Vagina (tissue), 2 donors: Measurements from ENCODE around the gene ZBTB11. TPM values are rescaled to one million over a fixed set of nuclear protein-coding genes. Genes with fewer than 3 reads are reported as not detected.
"Not testable (repeated sequence)": the region's sequence is repeated elsewhere in the genome, so short reads cannot be mapped to it uniquely, and the experiment has no call there.

Experiments
- DNase-seq, 2 donors: peaks; one replicate each; pipeline ENCODE4 v3.0.0-alpha.2; 2017; ENCODE audit errors: extremely low spot score in 2 of 2
- H3K27ac ChIP-seq: fragments of 200-600 bp; sonication (generic); one replicate; pipeline ENCODE4 v1.5.1; 2019
- H3K27me3 ChIP-seq: fragments of 200-600 bp; sonication (generic); one replicate; pipeline ENCODE4 v1.5.1; 2019
- H3K36me3 ChIP-seq, 2 donors: fragments of 200-600 bp; sonication (generic); one replicate each; pipeline ENCODE4 v1.5.1; 2017 to 2019
- H3K4me1 ChIP-seq: fragments of 200-600 bp; sonication (generic); one replicate; pipeline ENCODE4 v1.5.1; 2019
- H3K4me3 ChIP-seq, 2 donors: fragments of 200-600 bp; sonication (generic); 1 replicate in 1 of 2; 2 replicates in 1 of 2; pipeline ENCODE4 v1.5.1; 2016 to 2019
- H3K9me3 ChIP-seq: fragments of 200-600 bp; sonication (generic); one replicate; pipeline ENCODE4 v1.5.1; 2019
- CTCF ChIP-seq, 3 experiments: fragments of 450-650 bp in 2 of 3; fragments of 200-600 bp in 1 of 3; sonication (generic) in 1 of 3; IDR thresholded peaks; one replicate each; pipeline ENCODE4 v1.5.1; 2017 to 2019; ENCODE audit warnings: antibody characterized with exemption in 3 of 3, mild to moderate bottlenecking in 2 of 3, moderate library complexity in 2 of 3
- POLR2A ChIP-seq, 2 donors: fragments of 450-650 bp; IDR thresholded peaks; one replicate each; pipeline ENCODE4 v1.6.1; 2017; ENCODE audit warnings: antibody characterized with exemption in 2 of 2, mild to moderate bottlenecking in 2 of 2, moderate library complexity in 2 of 2
- POLR2AphosphoS5 ChIP-seq, 2 donors: sonication (generic); formaldehyde crosslinking; IDR thresholded peaks; one replicate each; pipeline ENCODE4 v1.9.0; 2017; ENCODE audit warnings: antibody characterized with exemption in 2 of 2, mild to moderate bottlenecking in 2 of 2, low read depth in 1 of 2; ENCODE audit not compliant: insufficient read depth in 1 of 2
- intact Hi-C: fragments of 100-400 bp; cut with DNase I; formaldehyde crosslinking; loops from one replicate; pipeline ENCODE4 v1.15.1; 2023
- total RNA-seq: library from RNA; depleted of rRNA; stranded (reverse); fragments of >200 nt; gene quantifications from one replicate; pipeline ENCODE4 v1.2.3, GENCODE V29; 2016

The ZBTB11 gene
- total RNA-seq, 1 donor from 2014 or later, result 27.5 TPM

- peak in 1 of 2 donors; percentile 71 for DNase-seq
- H3K27ac ChIP-seq, result no peak overlapping the region
- TF ChIP-seq CTCF (IDR thresholded peaks at IDR 0.05), result no peak
- no peak for TF ChIP-seq POLR2A (IDR thresholded peaks at IDR 0.05)
- no peak for TF ChIP-seq POLR2AphosphoS5 (IDR thresholded peaks at IDR 0.05; ENCODE audit: insufficient read depth in 1 of 2, low read depth in 1 of 2)
- H3K4me3 ChIP-seq, result no peak overlapping the region
- H3K4me1 ChIP-seq, result no peaks in the 10 kb centered on the region
- no peaks in the 10 kb centered on the region for H3K9me3 ChIP-seq
- H3K27me3 ChIP-seq, result no peaks in the 10 kb centered on the region
- intact Hi-C loops, result no loop called here
- no peaks in the 10 kb centered on the region for H3K36me3 ChIP-seq
Measured at GRCh38 chr3:101617478-101617877, 59.5 kb downstream of the ZBTB11 start.

GRCh38 chr3:101615525-101615924, 61.4 kb downstream of the ZBTB11 start:
- no peaks in the 10 kb centered on the region for H3K9me3 ChIP-seq
- peak in 1 of 2 donors; percentile 2 for DNase-seq
- no peaks in the 10 kb centered on the region for H3K4me1 ChIP-seq
- H3K36me3 ChIP-seq, result no peaks in the 10 kb centered on the region
- no peak overlapping the region for H3K27ac ChIP-seq
- no peaks in the 10 kb centered on the region for H3K27me3 ChIP-seq
- intact Hi-C loops, result no loop called here
- TF ChIP-seq POLR2A (IDR thresholded peaks at IDR 0.05) (no peak), CTCF (IDR thresholded peaks at IDR 0.05) (no peak), POLR2AphosphoS5 (IDR thresholded peaks at IDR 0.05; ENCODE audit: insufficient read depth in 1 of 2, low read depth in 1 of 2) (no peak)
- H3K4me3 ChIP-seq, result no peak overlapping the region

GRCh38 chr3:101613014-101613413, 63.9 kb downstream of the ZBTB11 start:
- intact Hi-C loops, result not testable (repeated sequence)

GRCh38 chr3:101611023-101611422, 65.9 kb downstream of the ZBTB11 start:
- Histone ChIP-seq H3K4me3 (no peak overlapping the region), H3K36me3 (no peaks in the 10 kb centered on the region), H3K27me3 (no peaks in the 10 kb centered on the region), H3K4me1 (no peaks in the 10 kb centered on the region), H3K9me3 (no peaks in the 10 kb centered on the region), H3K27ac (no peak overlapping the region)
- intact Hi-C loops, result no loop called here
- no peak for TF ChIP-seq POLR2A (IDR thresholded peaks at IDR 0.05)
- TF ChIP-seq CTCF (IDR thresholded peaks at IDR 0.05), result no peak
- TF ChIP-seq POLR2AphosphoS5 (IDR thresholded peaks at IDR 0.05; ENCODE audit: insufficient read depth in 1 of 2, low read depth in 1 of 2), result no peak
- DNase-seq, result no peak

More at GRCh38 chr3:101613014-101613413, 63.9 kb downstream of the ZBTB11 start:
- not testable (repeated sequence) for DNase-seq, H3K4me1 ChIP-seq, H3K27ac ChIP-seq, H3K4me3 ChIP-seq, H3K36me3 ChIP-seq, H3K27me3 ChIP-seq, H3K9me3 ChIP-seq

GRCh38 chr3:101605398-101605797, 71.5 kb downstream of the ZBTB11 start:
- H3K4me3 ChIP-seq, H3K4me1 ChIP-seq, H3K27ac ChIP-seq, H3K9me3 ChIP-seq, H3K27me3 ChIP-seq, DNase-seq, H3K36me3 ChIP-seq, intact Hi-C loops: not testable (repeated sequence)

- TF ChIP-seq CTCF (IDR thresholded peaks at IDR 0.05), result no peak
- TF ChIP-seq POLR2A (IDR thresholded peaks at IDR 0.05), result no peak
- no peak for TF ChIP-seq POLR2AphosphoS5 (IDR thresholded peaks at IDR 0.05; ENCODE audit: insufficient read depth in 1 of 2, low read depth in 1 of 2)
- no peak overlapping the region for H3K4me3 ChIP-seq
- intact Hi-C loops, result no loop called here
- no peaks in the 10 kb centered on the region for H3K36me3 ChIP-seq
- H3K27ac ChIP-seq, result no peak overlapping the region
- no peaks in the 10 kb centered on the region for H3K4me1 ChIP-seq
- DNase-seq, result no peak
- H3K27me3 ChIP-seq, result no peaks in the 10 kb centered on the region
- no peaks in the 10 kb centered on the region for H3K9me3 ChIP-seq
Measured at GRCh38 chr3:101603184-101603583, 73.7 kb downstream of the ZBTB11 start.
